ENCODE data around the gene CALHM2.
"Not testable (repeated sequence)": the region's sequence is repeated elsewhere in the genome, so short reads cannot be mapped to it uniquely, and the experiment has no call there.

The CALHM2 gene

DNA sequence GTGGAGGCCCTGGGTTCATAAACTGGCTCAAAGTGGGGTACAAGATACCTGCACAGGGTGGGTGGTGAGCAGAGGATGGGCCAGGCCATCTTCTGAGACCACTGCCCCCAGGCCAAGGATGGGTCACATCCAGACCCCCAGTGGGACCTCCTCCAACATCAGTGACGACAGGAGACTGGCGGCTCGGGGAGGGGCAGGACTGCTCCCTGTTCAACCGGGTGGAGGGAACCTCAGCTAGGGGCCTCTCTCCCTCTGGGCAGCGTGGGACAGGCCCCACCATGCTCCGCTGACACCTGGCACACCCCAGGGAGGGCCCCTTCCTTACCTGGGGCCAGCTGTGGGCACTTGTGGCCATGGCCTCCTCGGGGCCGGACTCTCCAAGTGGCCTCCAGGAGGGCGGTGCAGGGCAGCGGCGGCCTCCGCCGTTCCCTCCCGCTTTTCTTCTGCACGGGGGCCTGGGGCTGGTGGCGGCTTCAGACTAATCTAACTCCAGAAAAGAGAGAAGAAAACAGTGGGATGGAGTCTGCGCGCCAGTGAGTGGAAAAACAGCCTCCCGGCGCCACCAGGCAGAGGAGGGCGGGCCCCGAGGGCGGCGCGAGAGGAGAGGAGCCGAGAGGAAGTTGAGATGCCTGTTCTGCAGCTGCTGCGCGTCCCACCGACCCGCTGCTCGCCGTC, at the start of gene CALHM2:
Gene CALHM2, minus strand, starts transcription at position 540 of the 675 bp plus-strand sequence. CDS start 2,429 bp downstream, outside the sequence.
- peak; percentile 29 to 56 for DNase-seq (ENCODE audit: low read depth in 2 of 2)

GRCh38 chr10:103501186-103501585, 49.0 kb upstream of the CALHM2 start:
- DNase-seq (ENCODE audit: low read depth in 2 of 2), result no peak

GRCh38 chr10:103500481-103500880, 48.3 kb upstream of the CALHM2 start:
- DNase-seq (ENCODE audit: low read depth in 2 of 2), result no peak

- no peak for DNase-seq (ENCODE audit: low read depth in 2 of 2)
These were observed 47.7 kb upstream of the CALHM2 start for GRCh38 chr10:103499881-103500280.

GRCh38 chr10:103498936-103499638, 46.9 kb upstream of the CALHM2 start:
- no peak for DNase-seq (ENCODE audit: low read depth in 2 of 2)

DNA sequence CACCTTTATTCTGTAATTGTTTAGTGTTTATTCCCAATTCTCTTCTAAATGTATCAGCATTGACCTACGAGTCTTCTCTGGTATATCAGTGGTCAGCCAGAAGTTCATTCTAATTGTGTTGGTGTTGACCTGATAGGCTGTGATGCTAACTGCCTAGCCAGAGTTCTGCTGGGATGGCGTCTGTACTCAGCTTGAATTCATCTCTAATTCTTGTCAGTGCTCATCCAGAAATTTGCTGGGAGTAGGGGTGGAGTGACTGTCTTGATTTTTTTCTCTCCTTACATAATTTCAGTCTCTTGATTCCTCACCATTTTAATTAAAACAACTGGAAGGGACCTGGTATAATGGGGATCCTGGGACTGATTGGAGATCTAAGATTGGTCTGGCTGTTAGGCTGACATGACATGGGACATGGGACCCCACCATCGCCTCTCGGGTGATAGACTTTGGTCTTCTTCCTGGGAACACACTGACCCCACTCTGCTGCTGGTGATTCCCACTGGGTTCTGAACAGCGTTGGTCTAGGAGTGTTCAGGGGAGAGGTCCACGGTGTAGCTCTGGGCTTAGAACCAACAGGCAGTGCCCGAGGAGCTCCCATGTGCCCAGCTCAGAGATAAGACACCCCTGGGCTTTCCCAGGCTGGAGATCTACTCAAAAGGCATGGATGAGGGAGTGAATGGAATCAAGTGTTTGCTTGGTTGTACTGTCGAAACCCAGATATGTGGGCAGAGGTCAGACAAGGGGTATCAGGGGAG, 45.2 kb upstream of the CALHM2 start:
- DNase-seq (ENCODE audit: low read depth in 2 of 2), result no peak

DNA sequence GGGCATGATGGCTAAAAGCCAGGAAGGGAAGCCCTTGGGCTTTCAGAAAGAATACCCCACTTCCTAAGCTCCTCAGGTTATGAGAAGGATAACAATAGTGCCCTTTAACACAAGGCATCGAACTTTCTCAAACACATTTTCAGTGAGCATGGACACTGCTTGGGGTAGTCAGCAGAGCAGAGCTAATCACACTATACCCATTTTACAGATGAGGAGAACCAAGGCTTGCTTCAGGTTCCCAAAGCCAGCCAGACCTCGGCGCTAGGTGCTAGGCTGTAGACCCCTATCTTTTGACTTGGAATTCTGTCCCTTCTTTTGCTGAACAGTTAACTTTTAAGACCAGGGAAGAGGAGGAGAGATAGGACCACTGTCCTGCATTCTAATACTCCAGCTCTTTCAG, 43.2 kb upstream of the CALHM2 start:
- DNase-seq (ENCODE audit: low read depth in 2 of 2), result no peak

DNA sequence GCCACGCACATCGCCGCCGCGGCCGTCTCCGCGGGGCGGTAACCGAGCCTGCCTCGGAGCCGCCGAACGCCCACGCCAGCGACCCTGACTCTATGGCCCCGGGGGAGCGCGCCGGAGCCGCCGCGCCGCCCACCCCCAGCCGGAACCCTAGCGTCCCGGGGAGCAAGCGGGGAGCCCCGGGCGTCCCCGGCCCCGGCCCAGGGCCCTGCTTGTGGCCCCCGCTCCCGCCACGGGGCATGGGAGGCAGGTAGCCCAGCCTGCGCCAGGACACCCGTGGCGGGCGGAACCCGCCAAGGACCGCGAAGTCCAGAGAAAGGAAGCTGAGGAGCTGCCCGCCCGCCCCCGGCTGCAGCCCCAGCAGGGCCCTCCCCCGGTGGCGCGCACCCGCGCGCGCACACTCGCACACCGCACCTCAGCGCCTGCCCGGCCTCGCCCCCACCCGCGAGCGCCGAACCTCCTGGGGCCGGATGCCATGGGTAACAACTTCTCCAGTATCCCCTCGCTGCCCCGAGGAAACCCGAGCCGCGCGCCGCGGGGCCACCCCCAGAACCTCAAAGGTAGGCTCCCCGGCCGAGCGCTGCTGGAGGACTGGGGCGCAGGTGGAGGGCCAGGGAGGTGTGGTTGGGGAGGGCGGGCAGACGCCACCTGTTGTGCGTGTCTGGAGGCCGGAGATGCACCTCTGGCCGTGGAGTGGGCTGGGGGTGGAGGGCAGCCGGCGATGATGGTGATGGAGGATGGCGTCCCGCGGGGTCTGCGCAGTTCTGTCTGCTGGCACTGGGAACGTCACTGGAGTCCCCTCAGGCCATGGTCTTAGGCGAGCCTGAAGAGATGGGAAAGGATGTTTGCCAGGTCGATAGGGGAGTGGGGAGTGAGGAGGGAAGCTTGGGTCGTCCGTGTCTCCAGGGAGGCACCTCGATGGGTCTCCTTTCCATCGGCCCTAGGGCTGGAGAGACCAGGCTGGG, 42.0 kb upstream of the CALHM2 start:
- no peak for DNase-seq (ENCODE audit: low read depth in 2 of 2)

GRCh38 chr10:103493362-103493915, 41.3 kb upstream of the CALHM2 start, which contains the start of gene NEURL1:
Gene NEURL1, plus strand, starts transcription at chr10:103493705. Its CDS starts 683 bp downstream, at chr10:103494388.
- no peak for DNase-seq (ENCODE audit: low read depth in 2 of 2)

- DNase-seq (ENCODE audit: low read depth in 2 of 2), result no peak
These were observed 40.6 kb upstream of the CALHM2 start for GRCh38 chr10:103492655-103493261.

GRCh38 chr10:103491729-103492364, 39.7 kb upstream of the CALHM2 start:
- DNase-seq (ENCODE audit: low read depth in 2 of 2), result no peak

- DNase-seq (ENCODE audit: low read depth in 2 of 2), result no peak
These were observed 38.8 kb upstream of the CALHM2 start for GRCh38 chr10:103490986-103491314.

- DNase-seq (ENCODE audit: low read depth in 2 of 2), result no peak
These were observed 35.2 kb upstream of the CALHM2 start for GRCh38 chr10:103487410-103487708.

DNA sequence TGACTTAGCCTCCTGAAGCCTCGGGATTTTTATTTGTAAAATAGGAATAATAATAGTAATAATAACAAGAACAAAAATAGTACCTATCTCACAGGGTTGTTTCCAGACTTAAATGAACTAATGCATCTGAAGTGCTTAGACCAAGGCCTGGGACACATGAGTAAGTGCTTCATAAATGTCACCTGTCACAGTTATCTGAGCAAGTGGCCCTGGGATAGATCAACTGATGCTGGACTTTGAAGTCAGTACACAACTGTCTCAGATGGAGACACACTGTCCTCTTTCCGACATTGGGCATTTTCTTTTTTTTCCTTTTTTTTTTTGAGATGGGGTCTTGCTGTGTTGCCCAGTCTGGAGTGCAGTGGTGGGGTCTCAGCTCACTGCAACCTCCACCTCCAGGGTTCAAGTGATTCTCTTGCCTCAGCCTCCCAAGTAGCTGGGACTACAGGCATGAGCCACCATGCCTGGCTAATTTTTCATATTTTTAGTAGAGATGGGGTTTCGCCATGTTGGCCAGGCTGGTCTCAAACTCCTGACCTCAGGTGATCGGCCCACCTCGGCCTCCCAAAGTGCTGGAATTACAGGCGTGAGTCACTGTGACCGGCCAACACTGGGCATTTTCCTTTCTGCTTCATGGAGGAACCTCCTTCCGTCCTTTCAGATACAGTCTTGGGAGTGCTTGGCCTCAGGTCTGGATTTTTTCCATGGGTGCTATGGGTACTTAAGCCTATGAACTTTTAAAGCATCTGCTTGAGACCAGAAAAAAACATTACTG, 34.7 kb upstream of the CALHM2 start:
- DNase-seq (ENCODE audit: low read depth in 2 of 2), result not testable (repeated sequence)

DNA sequence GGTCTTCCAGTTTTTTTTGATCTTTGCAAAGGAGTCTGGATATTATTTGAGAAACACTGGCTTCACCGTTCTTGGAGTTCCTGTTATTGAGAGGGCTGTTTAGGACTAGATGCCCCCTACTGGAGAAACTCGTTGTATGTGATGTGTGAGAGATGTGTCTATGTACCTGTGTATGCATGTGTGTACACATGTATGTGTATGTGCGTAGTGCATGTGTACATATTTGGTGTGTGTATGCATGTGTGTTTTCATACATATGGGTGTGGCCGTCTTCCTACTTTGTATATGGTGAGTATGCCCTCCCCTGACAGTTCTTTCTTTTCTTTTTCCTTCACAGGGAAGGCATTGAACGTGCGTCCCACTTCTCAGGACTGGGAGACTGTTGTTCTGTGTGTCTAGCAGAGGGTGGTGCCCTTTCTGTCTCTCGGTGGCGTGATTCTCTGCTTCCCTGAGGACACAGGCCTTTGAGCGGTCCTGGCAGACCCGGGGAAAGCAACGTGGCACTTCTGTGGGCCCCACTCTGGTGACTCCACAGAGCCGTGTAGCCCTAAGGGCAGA, 29.9 kb upstream of the CALHM2 start:
- peak in 1 of 2 donors; percentile 24 for DNase-seq (ENCODE audit: low read depth in 2 of 2)

DNA sequence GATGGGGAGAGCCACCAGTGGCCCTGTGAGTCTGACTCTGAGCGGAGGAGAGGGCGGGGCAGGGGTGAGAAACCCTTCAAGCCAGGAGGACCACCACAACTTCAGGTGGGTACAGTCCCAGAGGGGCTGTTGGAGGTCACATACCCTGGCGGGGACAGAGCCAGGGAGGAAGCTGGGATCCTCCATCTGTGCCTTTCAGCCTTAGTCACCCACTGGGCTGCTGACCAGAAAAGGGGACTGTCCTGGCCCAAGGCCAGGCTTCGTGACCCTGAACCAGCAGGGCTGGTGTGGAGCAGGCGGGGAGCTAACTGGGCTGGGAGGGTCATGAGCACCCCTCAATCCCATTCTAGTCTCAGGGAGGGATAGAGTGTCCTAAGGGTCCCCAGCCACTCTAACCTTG, 28.4 kb upstream of the CALHM2 start:
- no peak for DNase-seq (ENCODE audit: low read depth in 2 of 2)

DNA sequence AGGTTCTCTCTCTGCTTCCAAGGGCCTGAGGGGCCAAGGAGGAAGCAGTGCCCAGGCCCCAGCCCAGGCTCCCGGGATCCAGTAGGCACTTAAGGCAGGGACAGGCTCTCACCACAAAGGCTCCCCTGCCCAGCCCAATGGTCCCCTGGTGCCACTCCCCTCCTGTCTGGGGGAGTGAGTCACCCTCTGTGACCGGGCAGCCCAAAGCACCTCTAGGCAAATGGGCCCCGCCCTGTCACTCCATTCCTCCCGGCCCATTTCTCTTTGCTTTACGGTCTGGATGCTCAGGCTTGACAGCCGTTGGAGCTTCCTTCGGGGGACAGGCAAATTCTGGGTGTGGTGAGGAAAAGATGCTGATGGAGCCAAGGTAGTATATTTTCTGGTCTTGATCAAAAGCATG, 27.0 kb upstream of the CALHM2 start, which contains the start of gene CALHM3:
Gene CALHM3, minus strand, starts transcription at position 106 of the 400 bp plus-strand sequence. CDS start 208 bp downstream, outside the sequence.
- DNase-seq (ENCODE audit: low read depth in 2 of 2), result no peak

DNA sequence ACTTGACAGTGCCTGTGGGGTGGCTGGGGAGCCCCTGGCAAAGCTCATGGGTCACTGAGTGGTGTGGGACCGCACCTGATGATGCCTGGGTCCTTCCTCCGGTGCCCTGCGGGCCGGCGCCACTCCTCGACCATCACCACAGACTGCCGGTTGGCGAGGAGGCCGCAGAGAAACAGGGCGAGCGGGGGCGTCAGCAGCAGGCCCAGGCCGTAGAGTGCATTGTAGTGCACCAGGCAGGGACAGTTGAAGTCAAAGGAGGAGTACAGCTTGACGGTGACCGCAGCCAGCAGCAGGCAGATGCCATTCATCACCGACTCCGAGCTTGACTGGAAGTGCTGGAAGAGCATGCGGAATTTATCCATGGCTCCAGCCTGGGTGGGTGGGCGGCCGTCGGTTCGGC, 26.5 kb upstream of the CALHM2 start:
- DNase-seq (ENCODE audit: low read depth in 2 of 2), result no peak
